OCI-LY7 (cell line): ENCODE data around the gene DGKG.

Source experiments
- CTCF ChIP-seq: fragments of 200-600 bp; sonication (generic); conservative IDR thresholded peaks from 2 replicates; pipeline ENCODE4 v1.5.1; 2014; ENCODE audit warnings: mild to moderate bottlenecking, antibody characterized with exemption, low read length, moderate library complexity, mixed read lengths
- EZH2phosphoT487 ChIP-seq: fragments of 200-600 bp; sonication (generic); IDR thresholded peaks from 2 replicates; pipeline ENCODE4 v1.6.1; 2018; ENCODE audit warnings: low read depth, borderline replicate concordance, mild to moderate bottlenecking, mixed run types, antibody characterized with exemption, low read length, moderate library complexity, mixed read lengths

GRCh38 chr3:186142393-186142932 lies 219.6 kb downstream of the DGKG start:
- no peak for TF ChIP-seq CTCF
- no peak for TF ChIP-seq EZH2phosphoT487
